SK-N-SH (cell line): ENCODE measurements around the gene KCNJ4. TPM values are rescaled to one million over a fixed set of nuclear protein-coding genes. Genes with fewer than 3 reads are reported as not detected.
A peak's percentile ranks its signal among the peaks of the same experiment; 100 is the strongest.

Experiments
- CTCF ChIA-PET: fragments of 300-600, 350-600 bp; formaldehyde crosslinking; extraction: SDS; loops from one replicate; lab custom pipeline; 2021; lab: Yijun Ruan, JAX
- POLR2A ChIA-PET: fragments of 350-600 bp; sonication (Branson Sonifier 250); formaldehyde crosslinking; extraction: SDS; loops from one replicate; lab custom pipeline; 2020; ENCODE audit warnings: antibody characterized with exemption, inconsistent platforms; lab: Yijun Ruan, JAX
- DNase-seq: peaks from one replicate; pipeline ENCODE4 v3.0.0; 2012
- H2AFZ ChIP-seq: fragments of 200-600 bp; sonication (generic); 2 replicates; pipeline ENCODE4 v1.8.1; 2016; ENCODE audit warnings: antibody characterized with exemption, mild to moderate bottlenecking, low read depth
- H3F3A ChIP-seq: fragments of 200-600 bp; sonication (generic); replicated peaks from 2 replicates; pipeline ENCODE3; 2016; ENCODE audit warnings: antibody characterized with exemption, mild to moderate bottlenecking; ENCODE audit not compliant: insufficient read depth
- H3K27ac ChIP-seq, 2 experiments: fragments of 200-500 bp in 1 of 2; fragments of 200-600 bp in 1 of 2; sonication (Bioruptor generic) in 1 of 2; sonication (generic), shearing (Covaris generic) in 1 of 2; 2 replicates each; pipeline versions ENCODE4 v1.5.1 to v1.6.1; 2014 to 2016; ENCODE audit warnings: low read depth in 2 of 2, inconsistent platforms in 1 of 2, low read length in 1 of 2, mild to moderate bottlenecking in 1 of 2, mixed read lengths in 1 of 2
- H3K27me3 ChIP-seq: fragments of 200-600 bp; sonication (generic), shearing (Covaris generic); 2 replicates; pipeline ENCODE4 v1.6.1; 2016; ENCODE audit warnings: mixed run types; ENCODE audit not compliant: insufficient read depth
- H3K36me3 ChIP-seq, 2 experiments: fragments of 200-500 bp in 1 of 2; fragments of 200-600 bp in 1 of 2; sonication (Bioruptor generic) in 1 of 2; sonication (generic) in 1 of 2; replicated peaks in 1 of 2; 2 replicates each; pipeline versions ENCODE3 to v1.5.1; 2014 to 2016; ENCODE audit warnings: low read length in 1 of 2, mild to moderate bottlenecking in 1 of 2; ENCODE audit not compliant: insufficient read depth in 2 of 2, control insufficient read depth in 1 of 2
- H3K4me1 ChIP-seq, 2 experiments: fragments of 200-500 bp in 1 of 2; fragments of 200-600 bp in 1 of 2; sonication (Bioruptor generic) in 1 of 2; sonication (generic), shearing (Covaris generic) in 1 of 2; 2 replicates each; pipeline versions ENCODE4 v1.5.1 to v1.6.1; 2014 to 2016; ENCODE audit warnings: low read depth in 1 of 2, low read length in 1 of 2, mixed run types in 1 of 2; ENCODE audit not compliant: insufficient read depth in 2 of 2, control insufficient read depth in 1 of 2
- H3K4me2 ChIP-seq: fragments of 200-600 bp; sonication (generic), shearing (Covaris generic); 2 replicates; pipeline ENCODE4 v1.6.1; 2017; ENCODE audit warnings: mixed run types
- H3K4me3 ChIP-seq, 2 experiments: fragments of 200-500 bp in 1 of 2; fragments of 200-600 bp in 1 of 2; sonication (Bioruptor generic) in 1 of 2; sonication (generic), shearing (Covaris generic) in 1 of 2; 2 replicates each; pipeline versions ENCODE4 v1.5.1 to v1.8.1; 2014 to 2016; ENCODE audit warnings: low read depth in 2 of 2, inconsistent platforms in 1 of 2, low read length in 1 of 2, mild to moderate bottlenecking in 1 of 2, mixed read lengths in 1 of 2, moderate library complexity in 1 of 2
- H3K79me2 ChIP-seq: fragments of 200-600 bp; sonication (generic); 2 replicates; pipeline ENCODE4 v1.8.1; 2017; ENCODE audit warnings: mild to moderate bottlenecking; ENCODE audit not compliant: insufficient read depth
- H3K9ac ChIP-seq: fragments of 200-600 bp; sonication (generic); 2 replicates; pipeline ENCODE4 v1.6.1; 2017; ENCODE audit warnings: mixed run types
- H3K9me2 ChIP-seq: fragments of 200-600 bp; sonication (generic); 2 replicates; pipeline ENCODE4 v1.6.1; 2017; ENCODE audit warnings: mixed run types
- H3K9me3 ChIP-seq: fragments of 200-600 bp; sonication (generic); 2 replicates; pipeline ENCODE4 v1.6.1; 2017; ENCODE audit warnings: mixed run types, mild to moderate bottlenecking, moderate library complexity
- H4K20me1 ChIP-seq: fragments of 200-600 bp; sonication (generic); 2 replicates; pipeline ENCODE4 v1.6.1; 2017; ENCODE audit warnings: mild to moderate bottlenecking, mixed run types; ENCODE audit not compliant: insufficient read depth
- CHD2 ChIP-seq: fragments of 150-350 bp; IDR thresholded peaks from 2 replicates; pipeline ENCODE4 v1.6.1; 2018; ENCODE audit warnings: low read length; ENCODE audit not compliant: partially characterized antibody
- JUND ChIP-seq: IDR thresholded peaks from 2 replicates; pipeline ENCODE4 v1.4.0; 2012
- NFIC ChIP-seq: IDR thresholded peaks from 2 replicates; pipeline ENCODE4 v1.4.0; 2012; ENCODE audit warnings: borderline replicate concordance
- POLR2AphosphoS5 ChIP-seq: IDR thresholded peaks from 2 replicates; pipeline ENCODE4 v1.6.1; 2012; ENCODE audit warnings: low read depth, low read length
- RCOR1 ChIP-seq: fragments of 150-350 bp; IDR thresholded peaks from 2 replicates; pipeline ENCODE4 v1.6.1; 2017; ENCODE audit warnings: antibody characterized with exemption, low read length
- RFX5 ChIP-seq: IDR thresholded peaks from 2 replicates; pipeline ENCODE4 v1.6.1; 2012; ENCODE audit warnings: mild to moderate bottlenecking, improper control_type of control experiment, low read length
- SIN3A ChIP-seq: IDR thresholded peaks from 2 replicates; pipeline ENCODE4 v1.6.1; 2012; ENCODE audit warnings: low read depth, mild to moderate bottlenecking, low read length, moderate library complexity, borderline replicate concordance
- SMC3 ChIP-seq: IDR thresholded peaks from 2 replicates; pipeline ENCODE4 v1.6.1; 2012; ENCODE audit warnings: low read depth, low read length, improper control_type of control experiment
- YY1 ChIP-seq: IDR thresholded peaks from 2 replicates; pipeline ENCODE4 v1.4.0; 2012; ENCODE audit warnings: low read depth, mild to moderate bottlenecking
- WGBS: methylation state at CpG from one replicate; pipeline ENCODE4 v1.1.6; 2017; ENCODE audit warnings: low lambda C conversion rate; 5-methylcytosine and 5-hydroxymethylcytosine counted together
- polyA plus RNA-seq, 3 experiments: library from polyadenylated mRNA; depleted of rRNA; stranded (reverse); fragments of >200 nt; gene quantifications; 2 replicates each; pipeline ENCODE4 v1.2.3, GENCODE V29; 2012
- TF ChIP-seq, protein P1 (sequence below): IDR thresholded peaks from 2 replicates; pipeline ENCODE4 v1.4.0; 2012; ENCODE audit warnings: low read depth, borderline replicate concordance
- TF ChIP-seq, protein P2 (sequence below): fragments of 150-350 bp; IDR thresholded peaks from 2 replicates; pipeline ENCODE4 v1.6.1; 2017; ENCODE audit warnings: antibody characterized with exemption, low read length, low read depth, borderline replicate concordance
- TF ChIP-seq, protein P3 (sequence below): IDR thresholded peaks from 2 replicates; pipeline ENCODE4 v1.4.0; 2012; ENCODE audit warnings: low read depth

Gene KCNJ4
- polyA plus RNA-seq, 1 of the 3 experiments (the other 2 are of a cell fraction) = not detected

DNA sequence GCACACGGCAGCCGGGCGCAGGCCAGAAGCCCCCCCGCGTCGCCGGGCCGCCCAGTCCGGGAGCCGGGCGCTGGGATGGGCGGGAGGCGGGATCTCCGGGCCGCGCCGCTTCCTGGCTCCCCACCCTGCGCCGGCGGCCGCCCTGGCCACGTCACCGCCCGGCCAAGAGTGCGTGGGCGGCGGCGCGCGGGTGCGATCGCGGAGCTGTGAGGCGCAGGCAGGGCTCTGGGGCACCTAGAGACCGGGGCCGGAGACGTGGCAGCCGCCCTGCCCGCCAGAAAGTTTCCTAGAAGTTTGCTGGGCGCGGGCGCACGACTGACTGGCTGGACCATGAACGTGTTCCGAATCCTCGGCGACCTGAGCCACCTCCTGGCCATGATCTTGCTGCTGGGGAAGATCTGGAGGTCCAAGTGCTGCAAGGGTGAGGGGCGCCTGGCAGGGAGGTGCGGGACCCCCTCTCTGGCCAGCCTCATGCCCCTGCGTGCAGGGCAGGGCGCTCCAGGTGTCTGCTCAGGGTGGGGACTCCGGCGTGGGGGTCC lies 13.0 kb upstream of the KCNJ4 start, which contains the start of gene KDELR3 (continued):
- TF ChIP-seq, protein P1, sequence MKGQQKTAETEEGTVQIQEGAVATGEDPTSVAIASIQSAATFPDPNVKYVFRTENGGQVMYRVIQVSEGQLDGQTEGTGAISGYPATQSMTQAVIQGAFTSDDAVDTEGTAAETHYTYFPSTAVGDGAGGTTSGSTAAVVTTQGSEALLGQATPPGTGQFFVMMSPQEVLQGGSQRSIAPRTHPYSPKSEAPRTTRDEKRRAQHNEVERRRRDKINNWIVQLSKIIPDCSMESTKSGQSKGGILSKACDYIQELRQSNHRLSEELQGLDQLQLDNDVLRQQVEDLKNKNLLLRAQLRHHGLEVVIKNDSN = no peak
- TF ChIP-seq JUND = no peak

DNA sequence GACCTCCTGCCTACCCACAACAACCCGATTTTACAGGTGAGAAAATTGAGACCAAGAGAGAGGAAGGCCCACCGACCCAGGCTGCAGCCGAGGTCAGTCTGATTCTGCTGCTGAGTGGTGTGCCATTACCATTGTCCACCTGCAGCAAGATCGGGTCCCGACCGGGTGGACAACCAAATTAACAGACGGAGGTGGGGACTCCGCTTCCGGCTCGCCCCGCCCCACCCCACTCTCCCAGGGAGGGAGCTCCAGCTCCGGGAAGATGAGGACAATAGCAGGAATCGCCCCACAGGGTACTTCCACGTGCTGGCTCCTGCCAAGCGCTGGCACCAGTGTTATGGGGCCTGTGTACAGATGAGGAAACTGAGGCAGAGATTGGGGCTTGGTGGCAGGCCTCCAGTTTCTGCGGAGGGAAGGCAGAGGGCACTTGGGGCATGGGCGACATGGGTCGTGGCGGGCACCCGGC lies 12.5 kb upstream of the KCNJ4 start:
- DNase-seq = no peak
- Histone ChIP-seq H3K27me3 (no peaks in the 10 kb centered on the region), H2AFZ (no peak overlapping the region; the same call in 1 of the 2 replicates), H3K4me1 (peaks cover 0 to 7% of the 10 kb centered on the region in 2 experiments; a peak in 1 of 4 replicates), H3K4me3 (peak overlapping the region; percentile 49 to 74; a peak in 3 of 4 replicates), H3K36me3 (no peaks in the 10 kb centered on the region), H3K9me3 (no peaks in the 10 kb centered on the region), H3F3A (no peaks in the 10 kb centered on the region), H3K9ac (peak overlapping the region; percentile 78; the same call in 1 of the 2 replicates), H3K27ac (no peak overlapping the region), H3K9me2 (no peaks in the 10 kb centered on the region), H3K4me2 (peak overlapping the region; percentile 80; the same call in 1 of the 2 replicates), H3K79me2 (no peaks in the 10 kb centered on the region)
- POLR2A ChIA-PET = no interaction called here
- CTCF ChIA-PET = interaction anchor here (1.0 kb wide), 1 partner anchor 14 kb away, joined by 3 read pairs; no protein-coding TSS in a partner anchor
- WGBS = 100% methylated on average over 1 of the region's 20 CpGs
- TF ChIP-seq CHD2 = no peak
- TF ChIP-seq RFX5 = no peak
- TF ChIP-seq POLR2AphosphoS5 = no peak
- TF ChIP-seq YY1 = no peak
- TF ChIP-seq SMC3 = no peak
- TF ChIP-seq, protein P2, sequence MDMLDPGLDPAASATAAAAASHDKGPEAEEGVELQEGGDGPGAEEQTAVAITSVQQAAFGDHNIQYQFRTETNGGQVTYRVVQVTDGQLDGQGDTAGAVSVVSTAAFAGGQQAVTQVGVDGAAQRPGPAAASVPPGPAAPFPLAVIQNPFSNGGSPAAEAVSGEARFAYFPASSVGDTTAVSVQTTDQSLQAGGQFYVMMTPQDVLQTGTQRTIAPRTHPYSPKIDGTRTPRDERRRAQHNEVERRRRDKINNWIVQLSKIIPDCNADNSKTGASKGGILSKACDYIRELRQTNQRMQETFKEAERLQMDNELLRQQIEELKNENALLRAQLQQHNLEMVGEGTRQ = no peak
- no peak for TF ChIP-seq NFIC
- no peak for TF ChIP-seq SIN3A
- TF ChIP-seq, protein P1 = no peak
- TF ChIP-seq, protein P3, sequence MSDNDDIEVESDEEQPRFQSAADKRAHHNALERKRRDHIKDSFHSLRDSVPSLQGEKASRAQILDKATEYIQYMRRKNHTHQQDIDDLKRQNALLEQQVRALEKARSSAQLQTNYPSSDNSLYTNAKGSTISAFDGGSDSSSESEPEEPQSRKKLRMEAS = no peak
- TF ChIP-seq RCOR1 = no peak
- TF ChIP-seq, all 33 proteins: peak for 0
- H4K20me1 ChIP-seq = no peaks in the 10 kb centered on the region
